KOPT-K1 (cell line): Measurements from ENCODE around the gene TBC1D10A.

ENCODE experiments used
- H3K27ac ChIP-seq: fragments of 200-600 bp; sonication (generic); 2 replicates; pipeline ENCODE4 v1.5.1; 2016; ENCODE audit warnings: antibody characterized with exemption, mild to moderate bottlenecking, low read depth, low read length; ENCODE audit not compliant: poor library complexity, severe bottlenecking
- H3K36me3 ChIP-seq: fragments of 200-600 bp; sonication (generic); 2 replicates; pipeline ENCODE4 v1.5.1; 2017; ENCODE audit warnings: antibody characterized with exemption, mild to moderate bottlenecking, low read length, moderate library complexity; ENCODE audit not compliant: insufficient read depth
- H3K9me3 ChIP-seq: fragments of 200-600 bp; sonication (generic); 2 replicates; pipeline ENCODE4 v1.5.1; 2017; ENCODE audit warnings: antibody characterized with exemption, low read length, mild to moderate bottlenecking; ENCODE audit not compliant: insufficient read depth, poor library complexity, severe bottlenecking

Gene TBC1D10A

GRCh38 chr22:30304495-30305244 lies 22.1 kb downstream of the TBC1D10A start:
- no peaks in the 10 kb centered on the region for H3K9me3 ChIP-seq
- H3K36me3 ChIP-seq: peaks cover 43% of the 10 kb centered on the region
- H3K27ac ChIP-seq: peak overlapping the region; percentile 100

- H3K9me3 ChIP-seq: no peaks in the 10 kb centered on the region
- peak overlapping the region; percentile 100 for H3K27ac ChIP-seq
- H3K36me3 ChIP-seq: peaks cover 61% of the 10 kb centered on the region
Measured at GRCh38 chr22:30302810-30303138, 24.0 kb downstream of the TBC1D10A start.

GRCh38 chr22:30301995-30302809 lies 24.5 kb downstream of the TBC1D10A start:
- no peaks in the 10 kb centered on the region for H3K9me3 ChIP-seq
- H3K36me3 ChIP-seq: peaks cover 67% of the 10 kb centered on the region
- H3K27ac ChIP-seq: peak overlapping the region; percentile 100

GRCh38 chr22:30299322-30299721 lies 27.4 kb downstream of the TBC1D10A start:
- Histone ChIP-seq H3K36me3 (peaks cover 93% of the 10 kb centered on the region), H3K27ac (peak overlapping the region; percentile 72), H3K9me3 (no peaks in the 10 kb centered on the region)

GRCh38 chr22:30297991-30298701 lies 28.6 kb downstream of the TBC1D10A start:
- H3K9me3 ChIP-seq: no peaks in the 10 kb centered on the region
- H3K27ac ChIP-seq: peak overlapping the region; percentile 72
- peaks cover 94% of the 10 kb centered on the region for H3K36me3 ChIP-seq

- Histone ChIP-seq H3K9me3 (no peaks in the 10 kb centered on the region), H3K27ac (peak overlapping the region; percentile 72), H3K36me3 (peaks cover 94% of the 10 kb centered on the region)
Measured at GRCh38 chr22:30297276-30297990, 29.3 kb downstream of the TBC1D10A start.

GRCh38 chr22:30296833-30297232 lies 29.9 kb downstream of the TBC1D10A start:
- Histone ChIP-seq H3K36me3 (peaks cover 97% of the 10 kb centered on the region), H3K9me3 (no peaks in the 10 kb centered on the region), H3K27ac (peak overlapping the region; percentile 72)

- peak overlapping the region; percentile 72 for H3K27ac ChIP-seq
- H3K9me3 ChIP-seq: no peaks in the 10 kb centered on the region
- H3K36me3 ChIP-seq: peaks cover 97% of the 10 kb centered on the region
Measured at GRCh38 chr22:30296324-30296723, 30.4 kb downstream of the TBC1D10A start.

- Histone ChIP-seq H3K27ac (peak overlapping the region; percentile 72), H3K36me3 (peaks cover 95% of the 10 kb centered on the region), H3K9me3 (no peaks in the 10 kb centered on the region)
Measured at GRCh38 chr22:30295576-30295975, 31.2 kb downstream of the TBC1D10A start.

GRCh38 chr22:30294830-30295229 lies 31.9 kb downstream of the TBC1D10A start:
- Histone ChIP-seq H3K36me3 (peaks cover 87% of the 10 kb centered on the region), H3K9me3 (no peaks in the 10 kb centered on the region), H3K27ac (no peak overlapping the region)

GRCh38 chr22:30294066-30294465 lies 32.7 kb downstream of the TBC1D10A start:
- H3K9me3 ChIP-seq: no peaks in the 10 kb centered on the region
- H3K27ac ChIP-seq: no peak overlapping the region
- peaks cover 80% of the 10 kb centered on the region for H3K36me3 ChIP-seq

- Histone ChIP-seq H3K27ac (no peak overlapping the region), H3K9me3 (no peaks in the 10 kb centered on the region), H3K36me3 (peaks cover 70% of the 10 kb centered on the region)
Measured at GRCh38 chr22:30293026-30293425, 33.7 kb downstream of the TBC1D10A start.

GRCh38 chr22:30292069-30292970 lies 34.4 kb downstream of the TBC1D10A start:
- H3K27ac ChIP-seq: no peak overlapping the region
- peaks cover 62% of the 10 kb centered on the region for H3K36me3 ChIP-seq
- H3K9me3 ChIP-seq: no peaks in the 10 kb centered on the region
